Skin of body (tissue), 2 donors: ENCODE measurements around the gene ZMYND10. TPM values are rescaled to one million over a fixed set of nuclear protein-coding genes. Genes with fewer than 3 reads are reported as not detected.

Experiments used
- DNase-seq: peaks from one replicate; lab custom pipeline; 2025; lab: John Stamatoyannopoulos, UW
- total RNA-seq: library from RNA; depleted of rRNA; stranded (reverse); fragments of >200 nt; gene quantifications from one replicate; pipeline ENCODE4 v1.2.3, GENCODE V29; 2014

ZMYND10 gene
- total RNA-seq, 1 donor from 2014 or later = 0.89 TPM

- no peak for DNase-seq
These were observed 40.9 kb downstream of the ZMYND10 start for GRCh38 chr3:50304601-50305000.

GRCh38 chr3:50303013-50303815 is 42.3 kb downstream of the ZMYND10 start, which contains the start of gene HYAL1:
HYAL1 (minus strand) TSS chr3:50303574; CDS start chr3:50302956, 618 bp downstream.
- DNase-seq = no peak

GRCh38 chr3:50302095-50303012 is 43.2 kb downstream of the ZMYND10 start:
- no peak for DNase-seq

GRCh38 chr3:50300681-50301254 is 44.8 kb downstream of the ZMYND10 start:
- DNase-seq = no peak

- peak; percentile 73 for DNase-seq
These were observed 45.4 kb downstream of the ZMYND10 start for GRCh38 chr3:50299929-50300680.

- DNase-seq = no peak
These were observed 45.9 kb downstream of the ZMYND10 start for GRCh38 chr3:50299638-50299928.

- peak; percentile 99 for DNase-seq
These were observed 46.5 kb downstream of the ZMYND10 start, which contains the start of the genes HYAL3 and NAA80 for GRCh38 chr3:50298836-50299637. HYAL3 (minus strand) TSS chr3:50299405; CDS start chr3:50295602, 3,803 bp downstream. NAA80 (minus strand) TSS chr3:50299405; CDS start chr3:50297463, 1,942 bp downstream.

- DNase-seq = no peak
These were observed 47.4 kb downstream of the ZMYND10 start for GRCh38 chr3:50297896-50298725.

- no peak for DNase-seq
These were observed 48.2 kb downstream of the ZMYND10 start for GRCh38 chr3:50297384-50297775.

GRCh38 chr3:50296721-50297383 is 48.7 kb downstream of the ZMYND10 start:
- DNase-seq = no peak

- no peak for DNase-seq
These were observed 49.7 kb downstream of the ZMYND10 start for GRCh38 chr3:50295553-50296431.

GRCh38 chr3:50294492-50295403 is 50.8 kb downstream of the ZMYND10 start:
- no peak for DNase-seq

- no peak for DNase-seq
These were observed 51.4 kb downstream of the ZMYND10 start for GRCh38 chr3:50294089-50294488.

GRCh38 chr3:50293079-50293801 is 52.3 kb downstream of the ZMYND10 start:
- DNase-seq = no peak

- peak; percentile 99 for DNase-seq
These were observed 53.1 kb downstream of the ZMYND10 start, which contains the start of gene IFRD2 for GRCh38 chr3:50292159-50293078. IFRD2 (minus strand) TSS chr3:50292429; CDS start chr3:50292274, 155 bp downstream.
